AG04449 (cell line): ENCODE results near the gene BCAR1.
"Not testable (repeated sequence)": the region's sequence is repeated elsewhere in the genome, so short reads cannot be mapped to it uniquely, and the experiment has no call there.

Experiments used
- CTCF ChIA-PET: fragments of 350-600 bp; formaldehyde crosslinking; extraction: SDS; loops from one replicate; lab custom pipeline; 2021; ENCODE audit warnings: antibody characterized with exemption; lab: Yijun Ruan, JAX
- POLR2A ChIA-PET: fragments of 400-600, 350-600 bp; formaldehyde crosslinking; extraction: SDS; loops from one replicate; lab custom pipeline; 2020; ENCODE audit warnings: antibody characterized with exemption, inconsistent platforms; lab: Yijun Ruan, JAX
- DNase-seq: peaks from one replicate; pipeline ENCODE4 v3.0.0-alpha.2; 2010; ENCODE audit warnings: low read depth, low spot score
- H3K4me3 ChIP-seq: 2 replicates; pipeline ENCODE4 v1.5.1; 2011; ENCODE audit warnings: low read depth, mild to moderate bottlenecking, control low read depth, low read length
- TF ChIP-seq, protein P1 (sequence below): IDR thresholded peaks from one replicate; pipeline ENCODE4 v1.5.1; 2011; ENCODE audit warnings: mild to moderate bottlenecking, moderate library complexity, low read length, control low read depth, inconsistent platforms; ENCODE audit not compliant: insufficient read depth; ENCODE audit errors: missing control alignments

The BCAR1 gene

DNA sequence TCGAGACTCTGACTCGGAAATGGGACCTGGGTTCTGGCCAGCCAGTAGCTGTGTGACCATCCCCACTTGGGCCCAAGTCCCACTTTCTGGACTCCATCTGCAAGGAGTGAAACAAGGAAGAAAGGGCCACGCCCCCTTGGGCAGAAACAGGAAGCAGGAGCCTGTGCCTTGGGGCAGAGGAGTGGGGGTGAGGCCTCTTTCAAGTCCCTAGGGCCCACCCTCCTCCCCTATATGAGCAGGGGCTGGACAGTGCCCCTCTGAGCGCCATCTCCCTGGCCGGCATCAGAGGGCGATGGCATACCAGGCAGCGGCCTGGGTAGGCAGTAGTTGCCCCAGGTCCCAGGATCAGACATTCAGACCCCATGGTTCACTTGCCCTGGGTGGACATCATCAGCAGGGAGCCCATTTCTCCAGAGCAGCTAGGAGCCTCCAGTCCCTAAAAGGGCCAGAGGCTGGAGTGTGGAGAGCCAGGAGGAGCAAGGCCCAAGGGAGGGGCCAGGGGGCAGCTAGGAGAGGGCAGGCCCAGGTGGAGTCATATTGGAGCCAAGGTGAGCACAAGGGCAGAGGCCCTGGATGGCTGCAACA, 7.1 kb downstream of the BCAR1 start:
- CTCF ChIA-PET = interaction anchor here (0.8 to 4.2 kb wide), 7 partner anchors 11 to 163 kb away, joined by 3 to 29 read pairs (median 5); no protein-coding TSS in a partner anchor
- DNase-seq = no peak
- TF ChIP-seq, protein P1, sequence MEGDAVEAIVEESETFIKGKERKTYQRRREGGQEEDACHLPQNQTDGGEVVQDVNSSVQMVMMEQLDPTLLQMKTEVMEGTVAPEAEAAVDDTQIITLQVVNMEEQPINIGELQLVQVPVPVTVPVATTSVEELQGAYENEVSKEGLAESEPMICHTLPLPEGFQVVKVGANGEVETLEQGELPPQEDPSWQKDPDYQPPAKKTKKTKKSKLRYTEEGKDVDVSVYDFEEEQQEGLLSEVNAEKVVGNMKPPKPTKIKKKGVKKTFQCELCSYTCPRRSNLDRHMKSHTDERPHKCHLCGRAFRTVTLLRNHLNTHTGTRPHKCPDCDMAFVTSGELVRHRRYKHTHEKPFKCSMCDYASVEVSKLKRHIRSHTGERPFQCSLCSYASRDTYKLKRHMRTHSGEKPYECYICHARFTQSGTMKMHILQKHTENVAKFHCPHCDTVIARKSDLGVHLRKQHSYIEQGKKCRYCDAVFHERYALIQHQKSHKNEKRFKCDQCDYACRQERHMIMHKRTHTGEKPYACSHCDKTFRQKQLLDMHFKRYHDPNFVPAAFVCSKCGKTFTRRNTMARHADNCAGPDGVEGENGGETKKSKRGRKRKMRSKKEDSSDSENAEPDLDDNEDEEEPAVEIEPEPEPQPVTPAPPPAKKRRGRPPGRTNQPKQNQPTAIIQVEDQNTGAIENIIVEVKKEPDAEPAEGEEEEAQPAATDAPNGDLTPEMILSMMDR = no peak
- POLR2A ChIA-PET = interaction anchor here (1.0 to 2.1 kb wide), 4 partner anchors 11 to 134 kb away, joined by 4 to 16 read pairs (median 8); no protein-coding TSS in a partner anchor
- H3K4me3 ChIP-seq = no peak overlapping the region

DNA sequence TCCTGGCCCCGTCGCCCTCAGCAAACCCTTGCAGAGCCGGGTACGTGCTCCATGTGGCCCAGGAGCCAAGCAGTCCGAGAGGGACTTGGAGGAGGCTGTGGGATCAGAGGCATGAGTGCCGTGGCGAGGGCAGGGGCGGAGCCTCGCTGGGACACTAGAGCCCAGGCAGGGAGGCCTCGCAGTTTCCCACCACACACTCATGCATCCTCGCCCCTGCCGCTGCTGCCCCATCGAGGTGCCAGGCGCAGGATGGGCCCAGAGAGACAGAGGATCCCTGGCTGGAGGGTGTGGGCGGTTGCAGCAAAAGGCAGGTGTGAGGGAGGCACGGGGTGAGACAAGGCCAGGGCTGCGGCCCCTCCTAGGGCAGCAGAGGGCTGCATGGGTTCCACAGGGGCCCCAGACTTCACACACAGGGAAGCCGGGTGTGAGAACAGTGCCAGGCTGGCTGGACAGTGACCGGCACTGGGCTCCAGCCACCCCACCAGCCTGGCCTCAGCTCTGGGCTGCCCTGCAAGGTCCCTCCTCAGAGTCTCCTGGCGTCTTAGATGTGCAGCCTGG, 7.7 kb downstream of the BCAR1 start:
- CTCF ChIA-PET = interaction anchor here (0.8 to 4.2 kb wide), 6 partner anchors 11 to 163 kb away, joined by 3 to 29 read pairs (median 4); no protein-coding TSS in a partner anchor
- POLR2A ChIA-PET = interaction anchor here (2.0 to 2.1 kb wide), 2 partner anchors 11 to 62 kb away, joined by 8 to 16 read pairs; no protein-coding TSS in a partner anchor
- DNase-seq = no peak
- H3K4me3 ChIP-seq = no peak overlapping the region
- TF ChIP-seq, protein P1 = no peak

DNA sequence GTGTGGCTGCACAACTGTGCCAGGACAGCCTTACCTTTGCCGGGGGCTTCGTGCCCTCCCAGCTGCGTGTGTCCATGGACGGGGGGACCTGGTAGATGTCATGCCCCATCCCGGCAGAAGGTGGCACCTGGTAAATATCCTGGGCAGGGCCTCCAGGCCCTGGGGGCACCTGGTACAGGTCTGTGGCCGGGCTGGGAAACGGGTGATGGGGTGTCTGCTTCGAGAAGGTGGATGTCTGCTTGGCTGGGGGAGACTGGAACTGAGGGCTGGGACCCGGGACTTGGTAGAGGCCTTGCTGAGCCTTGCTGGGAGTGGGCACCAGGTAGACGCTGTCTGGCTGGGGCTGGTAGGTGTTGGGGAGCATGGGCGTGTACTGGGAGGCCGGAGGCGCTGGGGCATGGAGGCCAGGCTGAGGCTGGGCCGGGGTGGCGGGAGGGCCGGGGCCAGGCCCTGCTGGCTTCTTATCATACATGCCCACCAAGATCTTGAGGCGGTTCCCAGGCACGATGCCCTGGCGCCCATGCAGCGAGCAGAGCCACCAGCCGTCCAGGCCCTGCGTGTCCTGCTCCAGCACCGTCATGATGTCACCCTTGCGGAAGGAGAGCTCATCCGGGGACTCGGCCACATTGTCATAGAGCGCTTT, 8.9 kb downstream of the BCAR1 start:
- POLR2A ChIA-PET, DNase-seq, H3K4me3 ChIP-seq: not testable (repeated sequence)
- CTCF ChIA-PET = interaction anchor here (1.1 to 4.2 kb wide), 4 partner anchors 9 to 160 kb away, joined by 3 to 29 read pairs (median 7); no protein-coding TSS in a partner anchor

DNA sequence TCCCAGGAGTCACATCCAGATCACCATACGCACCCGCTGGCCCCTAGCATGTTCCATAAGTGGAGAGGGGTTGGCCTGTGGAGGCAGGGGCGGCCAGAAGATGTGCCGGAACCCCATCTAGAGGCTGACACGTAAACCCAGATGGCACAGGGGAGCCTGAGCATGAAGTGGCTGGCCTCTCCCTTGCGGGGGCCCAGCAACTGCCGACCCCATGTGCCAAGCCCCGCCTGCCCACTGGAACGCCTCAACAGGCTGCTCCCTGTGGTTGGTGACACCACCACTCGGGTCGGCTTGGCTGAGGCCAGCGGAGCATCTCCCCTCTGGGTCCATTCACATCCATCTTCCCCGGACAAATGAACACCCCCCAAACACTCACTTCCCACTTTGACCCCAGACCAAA, 9.5 kb downstream of the BCAR1 start:
- DNase-seq = no peak
- no peak overlapping the region for H3K4me3 ChIP-seq
- POLR2A ChIA-PET = no interaction called here
- CTCF ChIA-PET = no interaction called here
- TF ChIP-seq, protein P1 = no peak

DNA sequence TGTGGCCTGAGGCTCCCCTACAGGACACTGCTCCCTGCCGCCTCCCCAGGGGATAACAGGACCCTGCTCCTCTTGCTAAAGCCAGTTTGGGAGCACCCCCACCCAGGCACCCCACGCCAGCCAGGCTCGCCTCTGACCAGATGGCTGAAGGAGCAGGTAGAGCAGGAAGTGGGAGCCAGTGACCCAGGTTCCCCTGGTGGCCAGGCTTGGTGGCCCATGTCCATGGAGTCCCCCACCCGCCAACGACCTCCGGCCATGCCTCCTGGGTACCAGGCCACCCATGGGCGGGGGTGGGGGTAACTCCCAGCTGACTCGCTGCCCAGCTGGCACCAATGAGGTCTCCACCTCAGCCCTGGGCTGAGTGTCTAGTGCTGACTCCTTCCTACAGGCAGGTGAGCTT, 10.0 kb downstream of the BCAR1 start:
- TF ChIP-seq, protein P1 = no peak
- CTCF ChIA-PET = no interaction called here
- no peak overlapping the region for H3K4me3 ChIP-seq
- no peak for DNase-seq
- POLR2A ChIA-PET = no interaction called here

DNA sequence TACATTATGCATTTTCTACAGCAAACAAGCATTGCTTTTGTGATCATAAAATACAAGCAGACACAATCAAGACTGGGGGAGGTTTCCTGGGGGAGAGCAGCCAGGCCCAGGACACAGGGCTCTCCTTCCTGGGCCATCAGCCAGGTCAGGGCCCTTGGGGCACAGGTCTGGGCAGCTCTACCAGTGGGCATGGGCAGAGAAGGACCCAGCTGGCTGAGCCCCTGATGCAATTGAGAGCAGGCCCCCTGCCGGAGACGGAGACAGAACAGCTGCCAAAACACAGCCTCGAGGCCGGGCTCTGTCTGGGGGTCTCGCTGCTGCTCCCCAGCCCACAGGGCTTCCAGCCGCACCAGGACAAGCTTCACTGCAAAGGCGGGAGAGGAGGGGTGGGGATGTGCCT, 10.8 kb downstream of the BCAR1 start:
- DNase-seq, POLR2A ChIA-PET, H3K4me3 ChIP-seq: not testable (repeated sequence)
- CTCF ChIA-PET = interaction anchor here (0.7 kb wide), 1 partner anchor 41 kb away, joined by 3 read pairs; no protein-coding TSS in a partner anchor

DNA sequence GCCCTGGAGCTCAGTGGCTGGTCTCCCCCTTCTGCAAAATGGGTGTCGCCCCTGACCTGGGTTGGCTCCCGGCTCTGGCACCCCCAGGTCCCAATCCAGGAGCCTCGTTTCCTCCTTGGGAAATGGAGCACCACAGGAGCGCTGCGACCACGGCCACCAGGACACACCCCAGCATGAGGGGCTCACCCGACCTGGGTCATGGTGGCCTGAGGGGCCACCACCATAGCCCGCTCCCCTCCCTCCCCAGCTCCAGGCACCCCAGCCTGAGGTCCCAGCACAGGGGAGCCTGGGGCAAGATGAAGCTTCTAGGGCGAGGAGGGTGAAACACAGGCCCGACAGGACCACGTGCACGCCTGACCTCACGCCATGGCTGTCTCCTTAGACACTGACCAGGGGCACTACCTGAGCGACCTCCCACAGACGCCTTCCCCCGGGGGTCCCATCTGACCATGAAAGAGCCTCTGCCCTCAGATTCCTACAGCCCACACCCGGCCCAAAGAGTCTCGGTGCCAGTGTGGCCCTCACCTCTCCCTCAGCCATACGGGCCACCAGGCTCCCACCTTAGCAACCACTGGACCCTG, 11.8 kb downstream of the BCAR1 start:
- no peak overlapping the region for H3K4me3 ChIP-seq
- ChIA-PET CTCF (interaction anchor here (0.9 to 11.6 kb wide), 5 partner anchors 10 to 163 kb away, joined by 3 to 221 read pairs (median 8); no protein-coding TSS in a partner anchor), POLR2A (interaction anchor here (0.8 to 1.1 kb wide), 2 partner anchors 10 to 14 kb away, joined by 3 to 4 read pairs; no protein-coding TSS in a partner anchor)
- DNase-seq = no peak
- TF ChIP-seq, protein P1 = no peak
